Gastroesophageal sphincter (tissue), 4 donors: ENCODE results near the gene RFLNA. TPM values are rescaled to one million over a fixed set of nuclear protein-coding genes. Genes with fewer than 3 reads are reported as not detected.

Experiments
- ATAC-seq: fragments of 150-250 bp; one replicate; pipeline ENCODE4 v1.9.1; 2016; ENCODE audit warnings: mild to moderate bottlenecking, moderate library complexity
- H3K27ac ChIP-seq, 4 donors: fragments of 200-600 bp; sonication (generic) in 3 of 4; 1 replicate in 3 of 4; 2 replicates in 1 of 4; pipeline ENCODE4 v1.5.1; 2016 to 2019
- H3K27me3 ChIP-seq: fragments of 200-600 bp; sonication (generic); one replicate; pipeline ENCODE4 v1.5.1; 2019
- H3K36me3 ChIP-seq, 2 donors: fragments of 200-600 bp; sonication (generic); one replicate each; pipeline ENCODE4 v1.5.1; 2019; ENCODE audit warnings: control low read depth in 1 of 2
- H3K4me1 ChIP-seq, 3 donors: fragments of 200-600 bp; sonication (generic); 1 replicate in 2 of 3; 2 replicates in 1 of 3; pipeline ENCODE4 v1.5.1; 2016 to 2019; ENCODE audit warnings: control low read depth in 2 of 3
- H3K4me3 ChIP-seq, 2 donors: fragments of 200-600 bp; sonication (generic); one replicate each; pipeline ENCODE4 v1.5.1; 2019; ENCODE audit warnings: mild to moderate bottlenecking in 1 of 2, moderate library complexity in 1 of 2
- H3K9me3 ChIP-seq, 3 donors: fragments of 200-600 bp; sonication (generic); one replicate each; pipeline ENCODE4 v1.5.1; 2017 to 2019; ENCODE audit warnings: control low read depth in 2 of 3
- CTCF ChIP-seq, 4 experiments: fragments of 200-600 bp in 2 of 4; fragments of 450-650 bp in 2 of 4; sonication (generic) in 1 of 4; IDR thresholded peaks; one replicate each; pipeline ENCODE4 v1.5.1; 2017 to 2019; ENCODE audit warnings: antibody characterized with exemption in 4 of 4, mild to moderate bottlenecking in 2 of 4, moderate library complexity in 2 of 4
- EP300 ChIP-seq: sonication (generic); formaldehyde crosslinking; IDR thresholded peaks from one replicate; pipeline ENCODE4 v1.6.1; 2017; ENCODE audit warnings: antibody characterized with exemption, mild to moderate bottlenecking
- POLR2A ChIP-seq, 2 donors: fragments of 450-650 bp; IDR thresholded peaks; one replicate each; pipeline ENCODE4 v1.6.1; 2017; ENCODE audit warnings: antibody characterized with exemption in 2 of 2, mild to moderate bottlenecking in 2 of 2, moderate library complexity in 1 of 2
- POLR2AphosphoS5 ChIP-seq: sonication (generic); formaldehyde crosslinking; IDR thresholded peaks from one replicate; pipeline ENCODE4 v1.6.1; 2017; ENCODE audit warnings: antibody characterized with exemption
- WGBS, 2 donors: methylation state at CpG; one replicate each; pipeline ENCODE4 v1.1.5; 2018; ENCODE audit warnings: low coverage in 1 of 2; 5-methylcytosine and 5-hydroxymethylcytosine counted together
- total RNA-seq, 4 donors: library from RNA; depleted of rRNA; stranded (reverse); fragments of >200 nt; gene quantifications; one replicate each; pipeline ENCODE4 v1.1.0, GENCODE V29; 2016

Gene RFLNA
- total RNA-seq, 4 donors from 2014 or later, result 0.39 to 1.2 (median 0.54) TPM; not detected in 1

GRCh38 chr12:124334266-124334665, 39.4 kb downstream of the RFLNA start:
- Histone ChIP-seq H3K36me3 (peaks cover 0 to 98% of the 10 kb centered on the region in 2 donors), H3K27ac (no peak overlapping the region), H3K4me1 (no peaks in the 10 kb centered on the region), H3K4me3 (no peak overlapping the region), H3K27me3 (no peaks in the 10 kb centered on the region), H3K9me3 (no peaks in the 10 kb centered on the region)
- WGBS, 2 donors, result no CpG with 5 or more reads among the region's 16 CpGs
- no peak for TF ChIP-seq CTCF (IDR thresholded peaks at IDR 0.05)
- TF ChIP-seq EP300, result no peak
- TF ChIP-seq POLR2AphosphoS5, result no peak
- no peak for TF ChIP-seq POLR2A (IDR thresholded peaks at IDR 0.05)
- ATAC-seq, result no peak

GRCh38 chr12:124334976-124335375, 40.1 kb downstream of the RFLNA start:
- Histone ChIP-seq H3K27me3 (no peaks in the 10 kb centered on the region), H3K4me1 (no peaks in the 10 kb centered on the region), H3K4me3 (no peak overlapping the region), H3K9me3 (no peaks in the 10 kb centered on the region), H3K36me3 (peaks cover 0 to 95% of the 10 kb centered on the region in 2 donors), H3K27ac (no peak overlapping the region)
- no peak for ATAC-seq
- WGBS, 2 donors, result no CpG with 5 or more reads among the region's 14 CpGs
- TF ChIP-seq EP300, result no peak
- TF ChIP-seq POLR2AphosphoS5, result no peak
- no peak for TF ChIP-seq POLR2A (IDR thresholded peaks at IDR 0.05)
- no peak for TF ChIP-seq CTCF (IDR thresholded peaks at IDR 0.05)

DNA sequence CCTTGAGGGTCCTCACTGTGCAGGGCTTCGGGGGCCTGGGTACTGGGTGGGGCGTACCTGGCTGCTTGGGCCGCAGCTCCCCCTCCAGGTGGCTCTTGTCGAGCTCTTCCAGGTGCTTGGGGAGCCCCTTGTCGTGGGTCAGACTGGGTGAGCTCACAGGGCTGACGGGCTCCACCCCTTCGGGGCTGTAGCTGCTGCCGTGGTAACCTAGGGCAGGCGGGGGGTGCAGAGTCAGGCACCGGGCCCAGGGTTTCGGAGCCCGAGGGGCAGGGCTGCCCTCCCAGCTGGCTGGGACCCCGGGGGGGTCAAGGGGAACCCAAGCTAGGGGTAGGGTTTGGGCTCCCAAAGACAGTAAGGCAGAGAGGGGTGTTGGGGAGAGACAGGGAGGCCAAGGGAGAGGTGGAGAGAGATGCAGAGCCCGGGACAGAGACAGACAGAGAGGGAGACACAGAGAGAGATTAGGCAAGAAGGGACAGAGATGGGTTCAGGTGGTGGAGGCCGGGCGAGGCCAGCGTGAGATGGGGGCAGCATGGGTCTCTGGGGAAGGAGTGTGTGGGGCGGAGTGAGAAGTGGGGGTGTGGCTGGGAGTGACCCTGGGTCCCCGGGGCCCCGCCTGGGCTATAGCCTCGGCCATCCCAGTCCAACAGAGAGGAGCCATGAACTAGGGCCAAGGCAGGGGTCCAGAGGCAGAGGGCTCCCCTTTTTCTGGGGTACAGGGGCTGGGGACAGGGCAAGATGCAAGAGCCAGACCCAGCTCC, 40.7 kb downstream of the RFLNA start:
- ATAC-seq, result no peak
- no peak overlapping the region for H3K4me3 ChIP-seq
- H3K27ac ChIP-seq, result no peak overlapping the region
- H3K27me3 ChIP-seq, result no peaks in the 10 kb centered on the region
- WGBS, 2 donors, result 87% methylated on average over 3 of the region's 21 CpGs; no CpG with 5 or more reads in 1 of the 2 donors
- no peak for TF ChIP-seq POLR2A (IDR thresholded peaks at IDR 0.05)
- TF ChIP-seq POLR2AphosphoS5, result no peak
- TF ChIP-seq CTCF (IDR thresholded peaks at IDR 0.05), result no peak
- TF ChIP-seq EP300, result no peak
- peaks cover 0 to 95% of the 10 kb centered on the region in 2 donors for H3K36me3 ChIP-seq
- H3K9me3 ChIP-seq, result no peaks in the 10 kb centered on the region
- no peaks in the 10 kb centered on the region for H3K4me1 ChIP-seq

- Histone ChIP-seq H3K27ac (no peak overlapping the region), H3K27me3 (no peaks in the 10 kb centered on the region), H3K36me3 (peaks cover 0 to 95% of the 10 kb centered on the region in 2 donors), H3K9me3 (no peaks in the 10 kb centered on the region), H3K4me3 (no peak overlapping the region), H3K4me1 (no peaks in the 10 kb centered on the region)
- whole genome bisulfite sequencing, 2 donors, result 90% methylated on average over 2 of the region's 12 CpGs; no CpG with 5 or more reads in 1 of the 2 donors
- no peak for ATAC-seq
- TF ChIP-seq POLR2AphosphoS5, result no peak
- TF ChIP-seq EP300, result no peak
- no peak for TF ChIP-seq POLR2A (IDR thresholded peaks at IDR 0.05)
- TF ChIP-seq CTCF (IDR thresholded peaks at IDR 0.05), result no peak
These were observed 41.2 kb downstream of the RFLNA start for GRCh38 chr12:124336184-124336437.
